Pancreas (tissue), 10 donors: ENCODE measurements around the gene PANK1. TPM values are rescaled to one million over a fixed set of nuclear protein-coding genes. Genes with fewer than 3 reads are reported as not detected.

Source experiments
- ATAC-seq, 4 donors: fragments of 200-7000 bp; cut with Tn5 transposase; one replicate each; pipeline versions ENCODE4 v1.8.0 to v1.9.1; 2020; ENCODE audit warnings: mild to moderate bottlenecking in 4 of 4, moderate library complexity in 4 of 4
- DNase-seq, 6 donors: peaks; one replicate each; pipeline ENCODE4 v3.0.0-alpha.2; 2020
- FAIRE-seq: peaks from 2 replicates; lab custom pipeline; 2012; peaks lifted over from hg19 to GRCh38; lab: Jason Lieb, UNC
- H3K27ac ChIP-seq, 4 donors: fragments of 200-600 bp; sonication (generic); 1 replicate in 3 of 4; 2 replicates in 1 of 4; pipeline versions ENCODE4 v1.5.0 to v1.8.0; 2020
- H3K27me3 ChIP-seq, 4 donors: fragments of 200-600 bp; one replicate each; pipeline ENCODE4 v1.8.0; 2021
- H3K36me3 ChIP-seq, 3 donors: fragments of 200-600 bp; sonication (generic) in 1 of 3; one replicate each; pipeline versions ENCODE4 v1.5.0 to v1.8.0; 2020 to 2021
- H3K4me1 ChIP-seq, 3 donors: fragments of 200-600 bp; one replicate each; pipeline ENCODE4 v1.8.0; 2021
- H3K4me3 ChIP-seq, 4 donors: fragments of 200-600 bp; sonication (generic) in 2 of 4; one replicate each; pipeline versions ENCODE4 v1.5.0 to v1.8.0; 2020 to 2021
- H3K9me3 ChIP-seq, 4 donors: fragments of 200-600 bp; one replicate each; pipeline ENCODE4 v1.8.0; 2021
- WGBS, 2 donors: extraction: QIAGEN DNeasy Blood & Tissue Kit; methylation state at CpG; one replicate each; pipeline ENCODE4 v1.1.7; 2013; 5-methylcytosine and 5-hydroxymethylcytosine counted together
- intact Hi-C, 3 donors: fragments of 100-400 bp; cut with DNase I; formaldehyde crosslinking; loops; one replicate each; pipeline versions ENCODE4 v1.11.1 to v1.14.2; 2022
- polyA plus RNA-seq, 2 donors: library from polyadenylated mRNA; stranded (reverse); fragments of 200-250 nt; gene quantifications; one replicate each; pipeline ENCODE4 v1.2.3, GENCODE V29; 2013
- total RNA-seq, 6 donors: library from RNA; stranded (reverse); fragmentation: NEBNext Ultra II Directional in 4 of 6; extraction: Animal tissue kit (Norgen Biotek cat#: 25700) in 4 of 6; gene quantifications; one replicate each; pipeline versions ENCODE4 v1.2.1 to v1.2.4, GENCODE V29; 2021 to 2023
- TF ChIP-seq, protein P1 (sequence below), 4 donors: fragments of 200-600 bp; sonication (generic) in 3 of 4; IDR thresholded peaks; one replicate each; pipeline versions ENCODE4 v1.5.0 to v1.8.0; 2021; ENCODE audit warnings: antibody characterized with exemption in 4 of 4
- donor health status: healthy with polysubstance abuse.
- donor health status: DM: no; HTN: no; CAD: no; lungs with moderate emphysema.
- donor health status: DM: no; HTN: no; CAD: no.
- donor health status: control.
- donor health status: control.
- donor health status: Bipolar disorder and iron deficiency.
- donor health status: DM: yes; HTN: yes; CAD: no.
- donor health status: DM: no; HTN: no; CAD: no.
- donor health status: DM: no; HTN: no; CAD: no.
- donor health status: DM: yes; HTN: yes; CAD: no.

Gene PANK1
- total and polyA plus RNA-seq, 8 donors, result 0.46 to 3.5 (median 2.3) TPM

GRCh38 chr10:89643812-89644690 lies 991 bp downstream of the PANK1 start:
- intact Hi-C loops, result no loop called here
- ATAC-seq (peak; percentile 76 to 95 (median 88)), DNase-seq (peak; percentile 49 to 83 (median 71)), FAIRE-seq (peak; percentile 91)
- no peaks in the 10 kb centered on the region for H3K27me3 ChIP-seq
- 0 to 1% methylated on average over 49 of the region's 49 CpGs for WGBS, 2 donors
- peak overlapping the region; percentile 63 to 86 (median 79) for H3K27ac ChIP-seq
- no peaks in the 10 kb centered on the region for H3K36me3 ChIP-seq
- TF ChIP-seq, protein P1, sequence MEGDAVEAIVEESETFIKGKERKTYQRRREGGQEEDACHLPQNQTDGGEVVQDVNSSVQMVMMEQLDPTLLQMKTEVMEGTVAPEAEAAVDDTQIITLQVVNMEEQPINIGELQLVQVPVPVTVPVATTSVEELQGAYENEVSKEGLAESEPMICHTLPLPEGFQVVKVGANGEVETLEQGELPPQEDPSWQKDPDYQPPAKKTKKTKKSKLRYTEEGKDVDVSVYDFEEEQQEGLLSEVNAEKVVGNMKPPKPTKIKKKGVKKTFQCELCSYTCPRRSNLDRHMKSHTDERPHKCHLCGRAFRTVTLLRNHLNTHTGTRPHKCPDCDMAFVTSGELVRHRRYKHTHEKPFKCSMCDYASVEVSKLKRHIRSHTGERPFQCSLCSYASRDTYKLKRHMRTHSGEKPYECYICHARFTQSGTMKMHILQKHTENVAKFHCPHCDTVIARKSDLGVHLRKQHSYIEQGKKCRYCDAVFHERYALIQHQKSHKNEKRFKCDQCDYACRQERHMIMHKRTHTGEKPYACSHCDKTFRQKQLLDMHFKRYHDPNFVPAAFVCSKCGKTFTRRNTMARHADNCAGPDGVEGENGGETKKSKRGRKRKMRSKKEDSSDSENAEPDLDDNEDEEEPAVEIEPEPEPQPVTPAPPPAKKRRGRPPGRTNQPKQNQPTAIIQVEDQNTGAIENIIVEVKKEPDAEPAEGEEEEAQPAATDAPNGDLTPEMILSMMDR (IDR thresholded peaks at IDR 0.05), result no peak
- peak overlapping the region; percentile 77 to 94 (median 84) for H3K4me3 ChIP-seq
- peaks cover 5 to 7% (median 6%) of the 10 kb centered on the region in 3 donors for H3K4me1 ChIP-seq
- H3K9me3 ChIP-seq, result no peaks in the 10 kb centered on the region

DNA sequence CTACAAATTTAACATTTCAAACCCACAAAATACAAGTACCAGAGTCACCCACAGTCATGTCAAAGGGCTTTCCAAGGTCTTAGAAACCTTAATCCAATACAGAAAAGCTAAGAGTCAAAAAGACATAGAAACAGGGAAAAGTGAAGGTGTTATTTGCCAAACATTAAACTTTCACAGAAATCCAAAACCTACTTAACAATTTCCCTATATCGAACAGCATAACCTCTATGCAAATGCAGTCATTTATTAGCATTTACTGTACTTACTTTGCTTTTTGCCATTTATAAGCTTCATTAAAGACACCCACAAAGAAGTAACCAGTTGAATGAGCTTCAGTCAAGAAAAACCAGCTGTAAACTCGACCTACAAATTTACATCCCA lies 1.6 kb downstream of the PANK1 start:
- WGBS, 2 donors, result 0 to 2% methylated on average over 2 of the region's 2 CpGs
- no peak for FAIRE-seq
- H3K27me3 ChIP-seq, result no peaks in the 10 kb centered on the region
- no peaks in the 10 kb centered on the region for H3K9me3 ChIP-seq
- ATAC-seq, result no peak
- no peak for DNase-seq
- TF ChIP-seq, protein P1 (IDR thresholded peaks at IDR 0.05), result no peak
- intact Hi-C loops, result no loop called here
- peaks cover 5 to 7% (median 6%) of the 10 kb centered on the region in 3 donors for H3K4me1 ChIP-seq
- H3K27ac ChIP-seq, result peak overlapping the region in 1 of 4 donors; percentile 25
- H3K36me3 ChIP-seq, result no peaks in the 10 kb centered on the region
- peak overlapping the region in 3 of 4 donors; percentile 77 to 94 (median 86) for H3K4me3 ChIP-seq

DNA sequence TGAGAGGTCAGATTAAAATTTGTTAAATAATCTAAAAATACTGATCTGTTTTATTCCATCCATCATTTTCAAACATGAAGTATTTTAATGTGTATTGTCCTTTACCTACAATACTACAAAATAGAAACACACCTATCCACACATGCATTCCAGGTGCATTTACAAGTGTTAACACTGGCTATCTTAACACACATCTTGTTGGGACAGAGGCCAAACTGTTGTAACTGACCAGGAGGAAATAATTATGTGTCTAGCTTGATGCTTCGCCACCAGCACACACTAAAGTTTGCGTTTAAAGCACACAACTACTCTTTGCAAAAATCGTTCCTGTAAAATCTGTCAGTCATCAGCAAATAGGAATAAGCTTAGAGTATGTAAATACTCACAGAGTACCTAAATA lies 2.8 kb downstream of the PANK1 start:
- no peak overlapping the region for H3K4me3 ChIP-seq
- FAIRE-seq, result no peak
- WGBS, 2 donors, result 54 to 61% methylated on average over 3 of the region's 3 CpGs

DNA sequence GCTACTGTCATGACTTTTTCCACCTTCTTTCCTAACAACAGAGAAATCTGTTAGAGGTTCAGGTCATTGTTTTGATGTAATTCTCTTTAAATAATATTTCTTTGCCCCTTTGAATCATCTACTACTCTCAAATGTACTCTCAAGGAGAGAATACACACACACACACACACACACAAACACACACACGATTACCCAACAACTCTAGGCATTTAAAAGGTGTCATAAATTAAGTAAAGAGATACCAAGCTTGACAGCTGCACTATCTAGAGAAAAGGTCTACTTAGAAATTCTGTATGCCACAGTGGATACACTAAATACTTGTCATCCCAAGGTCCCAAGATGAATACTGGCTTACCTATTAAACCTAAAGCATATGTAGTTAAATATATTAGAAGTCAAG lies 4.8 kb downstream of the PANK1 start:
- intact Hi-C loops, result no loop called here
- FAIRE-seq, result no peak
- no peak overlapping the region for H3K4me3 ChIP-seq

More for the DNA sequence above, 2.8 kb downstream of the PANK1 start:
- TF ChIP-seq, protein P1 (IDR thresholded peaks at IDR 0.05), result no peak
- H3K4me1 ChIP-seq, result peaks cover 5 to 7% (median 6%) of the 10 kb centered on the region in 3 donors
- no peak overlapping the region for H3K27ac ChIP-seq
- no peaks in the 10 kb centered on the region for H3K36me3 ChIP-seq
- no peaks in the 10 kb centered on the region for H3K27me3 ChIP-seq
- no peak for DNase-seq
- no peaks in the 10 kb centered on the region for H3K9me3 ChIP-seq
- ATAC-seq, result no peak
- intact Hi-C loops, result no loop called here

More for the DNA sequence above, 4.8 kb downstream of the PANK1 start:
- no peak for DNase-seq
- no peaks in the 10 kb centered on the region for H3K27me3 ChIP-seq
- H3K27ac ChIP-seq, result no peak overlapping the region
- no peaks in the 10 kb centered on the region for H3K36me3 ChIP-seq
- H3K4me1 ChIP-seq, result peaks cover 0 to 7% (median 5%) of the 10 kb centered on the region in 3 donors
- 52 to 69% methylated on average over 1 of the region's 1 CpG for WGBS, 2 donors
- H3K9me3 ChIP-seq, result no peaks in the 10 kb centered on the region
- TF ChIP-seq, protein P1 (IDR thresholded peaks at IDR 0.05), result no peak
- ATAC-seq, result no peak
